ENCODE results near the gene ATP5F1E.

- TF ChIP-seq CTCF (IDR thresholded peaks at IDR 0.05) (no peak), POLR2A (IDR thresholded peaks at IDR 0.05) (no peak)
These were observed 35.9 kb downstream of the ATP5F1E start for GRCh38 chr20:58996226-58996611.
